Cortex of kidney (tissue), 1 donor: ENCODE results near the gene STARD9.
"Not testable (repeated sequence)": the region's sequence is repeated elsewhere in the genome, so short reads cannot be mapped to it uniquely, and the experiment has no call there.

Experiments used
- DNase-seq: peaks from one replicate; lab custom pipeline; 2025; lab: John Stamatoyannopoulos, UW

Gene STARD9

GRCh38 chr15:42590619-42591237 lies 15.3 kb downstream of the STARD9 start:
- DNase-seq, result no peak

GRCh38 chr15:42591238-42591934 lies 16.0 kb downstream of the STARD9 start:
- no peak for DNase-seq

GRCh38 chr15:42592716-42593115 lies 17.3 kb downstream of the STARD9 start:
- DNase-seq, result no peak

GRCh38 chr15:42593143-42593542 lies 17.7 kb downstream of the STARD9 start:
- DNase-seq, result no peak

- DNase-seq, result no peak
Measured at GRCh38 chr15:42594095-42594494, 18.7 kb downstream of the STARD9 start.

GRCh38 chr15:42595626-42596240 lies 20.3 kb downstream of the STARD9 start:
- DNase-seq, result no peak

- not testable (repeated sequence) for DNase-seq
Measured at GRCh38 chr15:42601316-42601715, 25.9 kb downstream of the STARD9 start.

GRCh38 chr15:42602501-42602900 lies 27.1 kb downstream of the STARD9 start:
- no peak for DNase-seq

GRCh38 chr15:42603978-42604377 lies 28.6 kb downstream of the STARD9 start:
- DNase-seq, result no peak

GRCh38 chr15:42604894-42605744 lies 29.7 kb downstream of the STARD9 start:
- no peak for DNase-seq

GRCh38 chr15:42605796-42606195 lies 30.4 kb downstream of the STARD9 start:
- DNase-seq, result no peak

- no peak for DNase-seq
Measured at GRCh38 chr15:42608110-42608531, 32.7 kb downstream of the STARD9 start.

GRCh38 chr15:42608752-42609488 lies 33.5 kb downstream of the STARD9 start:
- DNase-seq, result no peak

- no peak for DNase-seq
Measured at GRCh38 chr15:42611532-42611931, 36.1 kb downstream of the STARD9 start.

- DNase-seq, result no peak
Measured at GRCh38 chr15:42612367-42612912, 37.0 kb downstream of the STARD9 start.

GRCh38 chr15:42616107-42616506 lies 40.7 kb downstream of the STARD9 start:
- DNase-seq, result no peak

GRCh38 chr15:42619656-42620371 lies 44.4 kb downstream of the STARD9 start:
- DNase-seq, result no peak

- DNase-seq, result no peak
Measured at GRCh38 chr15:42621386-42621785, 46.0 kb downstream of the STARD9 start.

GRCh38 chr15:42621996-42622925 lies 46.9 kb downstream of the STARD9 start:
- no peak for DNase-seq

GRCh38 chr15:42623951-42624350 lies 48.5 kb downstream of the STARD9 start:
- DNase-seq, result no peak
